Renal pelvis (tissue), 4 donors: ENCODE data around the gene CLN6. TPM values are rescaled to one million over a fixed set of nuclear protein-coding genes. Genes with fewer than 3 reads are reported as not detected.
"Not testable (repeated sequence)": the region's sequence is repeated elsewhere in the genome, so short reads cannot be mapped to it uniquely, and the experiment has no call there.

Source experiments
- DNase-seq: peaks from one replicate; pipeline ENCODE4 v3.0.0-alpha.2; 2013
- polyA plus RNA-seq, 3 donors: library from polyadenylated mRNA; unstranded; fragments of 120-200 nt; gene quantifications; one replicate each; pipeline ENCODE4 v1.2.1, GENCODE V29; 2013; ENCODE audit not compliant: insufficient read length in 3 of 3

Gene CLN6
- polyA plus RNA-seq, 3 donors: 38.9 to 51.6 (median 43.2) TPM

DNA sequence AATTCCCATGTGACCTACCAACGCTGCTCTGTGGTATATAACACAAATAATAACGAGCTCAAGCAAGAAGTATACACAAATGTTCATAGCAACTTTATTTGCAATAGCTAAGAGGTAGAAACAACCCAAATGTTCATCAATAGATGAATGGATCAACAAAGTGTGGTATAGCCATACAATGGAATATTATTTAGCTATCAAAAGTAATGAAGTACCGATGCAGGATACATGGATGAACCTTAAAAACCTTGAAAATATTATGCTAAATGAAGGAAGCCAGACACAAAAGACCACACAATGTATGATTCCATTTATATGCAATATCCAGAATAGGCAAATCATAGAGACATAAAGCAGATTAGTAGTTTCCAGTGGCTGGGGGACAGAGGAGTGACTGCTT, 32.5 kb upstream of the CLN6 start:
- DNase-seq: no peak

DNA sequence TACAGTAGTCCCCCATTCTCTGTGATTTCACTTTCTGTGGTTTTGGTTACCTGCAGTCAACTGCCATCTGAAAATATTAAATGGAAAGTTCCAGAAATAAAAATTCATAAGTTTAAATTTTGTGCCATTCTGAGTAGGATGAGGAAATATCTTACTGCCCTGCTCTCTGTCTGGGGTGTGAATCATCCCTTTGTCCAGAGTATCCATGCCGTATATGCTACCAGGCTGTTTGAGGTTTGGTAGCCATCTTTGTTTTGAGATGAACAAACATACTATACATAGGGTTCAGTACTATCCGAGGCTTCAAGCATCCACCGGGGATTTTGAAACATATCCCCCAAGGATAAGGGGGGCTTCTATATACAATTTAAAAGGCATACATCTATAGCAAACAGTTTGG, 31.7 kb upstream of the CLN6 start:
- DNase-seq: no peak

DNA sequence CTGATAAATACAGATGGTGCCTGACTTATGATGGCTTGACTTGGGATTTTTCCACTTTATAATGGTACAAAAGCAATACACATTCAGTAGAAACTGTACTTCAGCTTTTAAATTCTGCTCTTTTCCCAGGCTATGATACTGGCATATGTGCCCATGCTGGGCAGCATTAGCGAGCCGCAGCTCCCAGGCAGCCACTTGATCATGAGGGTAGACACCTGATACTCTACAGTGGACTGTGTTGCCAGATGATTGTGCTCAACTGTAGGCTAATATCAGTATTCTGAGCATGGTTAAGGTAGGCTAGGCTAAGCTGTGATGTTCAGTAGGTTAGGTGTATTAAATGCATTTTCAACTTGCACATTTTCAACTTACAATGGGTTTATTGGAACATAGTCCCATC, 30.4 kb upstream of the CLN6 start:
- DNase-seq: no peak

DNA sequence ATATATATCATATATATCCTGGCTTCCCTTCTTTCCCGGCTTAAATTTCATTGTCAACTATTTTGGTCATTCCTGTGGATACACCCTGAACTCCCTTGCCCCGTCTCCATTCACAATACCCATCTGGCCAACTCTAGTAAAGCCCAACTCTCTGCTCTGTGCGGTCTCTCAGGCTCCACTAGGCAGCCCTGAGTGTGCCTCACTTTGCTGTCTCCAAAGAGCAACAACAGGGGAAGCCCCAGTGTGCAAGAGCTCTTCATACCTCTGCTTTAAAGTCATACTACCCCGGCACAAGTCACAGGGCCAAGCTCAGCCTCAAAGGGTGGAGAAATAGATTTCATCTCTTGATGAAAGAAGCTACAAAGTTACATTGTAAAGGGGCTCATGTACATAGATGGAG, 29.2 kb upstream of the CLN6 start:
- no peak for DNase-seq

DNA sequence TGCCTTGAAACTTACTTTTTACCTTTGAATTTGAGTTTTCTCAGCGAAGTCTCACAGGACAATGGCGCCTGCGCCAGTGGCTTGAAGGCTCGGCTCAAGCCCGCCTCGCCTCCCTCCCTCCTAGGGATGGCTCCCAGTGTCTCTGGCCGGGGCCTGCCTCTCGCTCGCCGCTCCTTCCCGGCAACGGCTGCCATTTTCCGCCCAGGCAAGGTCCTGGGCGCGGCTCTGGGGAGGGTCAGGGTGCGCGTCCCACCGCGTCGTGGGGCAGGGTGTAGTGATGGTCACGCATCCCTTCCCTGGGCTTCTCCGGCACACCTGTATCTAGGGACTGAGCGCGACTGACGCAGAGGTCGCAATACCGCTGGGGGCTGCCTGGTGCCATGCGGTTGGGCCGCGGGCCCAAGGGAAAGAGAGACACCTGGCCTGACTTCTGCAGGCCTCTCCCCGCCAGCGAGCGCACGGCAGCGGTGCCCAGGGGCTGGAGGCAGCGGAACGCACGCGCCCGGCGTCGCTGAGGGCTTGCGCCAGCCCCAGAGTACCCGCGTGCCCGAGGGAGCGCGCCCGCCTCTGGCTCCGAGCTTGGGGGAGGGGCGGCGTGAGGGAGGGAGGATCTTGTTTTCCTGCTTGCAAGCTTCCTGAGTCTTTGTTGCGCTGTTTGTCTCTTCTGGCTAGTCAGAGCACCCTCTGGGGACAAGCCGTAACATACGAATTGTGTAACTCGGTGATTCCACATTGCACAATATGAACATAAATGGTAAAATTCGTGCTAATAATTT, 27.3 kb upstream of the CLN6 start:
- DNase-seq: peak; percentile 89

DNA sequence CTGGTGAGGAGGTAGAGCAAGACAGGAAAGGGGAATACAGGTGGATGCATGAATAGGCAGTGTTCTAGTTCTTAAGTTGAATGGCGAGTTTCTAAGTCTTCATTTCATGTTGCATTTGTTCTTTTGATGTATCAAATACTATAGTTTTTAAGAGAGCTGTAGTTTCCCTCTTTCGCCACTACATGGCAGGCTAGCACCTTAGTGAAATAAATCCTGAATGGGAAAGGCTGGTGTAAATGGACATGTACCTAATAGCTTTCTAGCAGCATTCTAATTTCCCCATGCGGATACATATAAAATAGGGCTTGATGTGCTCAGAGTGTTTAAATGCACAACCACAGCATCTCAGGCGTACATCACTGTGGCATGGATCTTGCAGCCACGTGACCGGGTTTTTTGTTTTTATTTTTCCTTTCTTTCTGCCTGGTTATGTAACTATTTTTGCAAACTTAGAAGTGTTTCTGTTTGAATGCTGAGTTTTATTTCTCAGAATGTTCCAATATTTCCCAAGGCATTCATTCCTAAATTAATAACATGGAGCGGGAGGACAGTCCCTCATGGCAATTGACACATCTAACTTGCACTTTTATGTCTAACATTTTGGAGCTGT, 23.5 kb upstream of the CLN6 start:
- peak; percentile 76 for DNase-seq

DNA sequence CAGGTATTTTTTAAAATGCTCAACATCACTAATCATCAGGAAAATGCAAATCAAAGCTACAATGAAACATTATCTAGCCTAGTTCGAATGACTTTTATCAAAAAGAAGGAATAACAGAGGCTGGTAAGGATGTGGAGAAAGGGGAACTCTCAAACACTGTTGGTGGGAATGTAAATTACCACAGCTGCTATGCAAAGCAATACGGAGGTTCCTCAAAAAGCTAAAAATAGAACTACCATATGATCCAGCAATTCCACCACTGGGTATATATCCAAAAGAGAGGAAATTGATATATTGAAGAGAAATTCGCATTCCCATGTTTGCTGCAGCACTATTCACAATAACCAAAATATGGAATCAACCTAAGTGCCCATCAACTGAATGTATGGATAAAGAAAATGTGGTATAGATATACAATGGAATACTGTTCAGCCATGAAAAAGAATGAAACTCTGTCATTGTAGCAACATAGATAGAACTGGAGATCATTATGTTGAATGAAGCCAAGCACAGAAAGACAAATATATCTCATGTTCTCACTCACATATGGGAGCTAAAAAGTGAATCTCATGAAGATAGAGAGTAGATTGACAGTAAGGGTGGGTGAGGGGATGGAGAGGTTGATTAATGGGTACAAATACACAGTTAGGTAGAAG, 19.7 kb upstream of the CLN6 start:
- DNase-seq: no peak

DNA sequence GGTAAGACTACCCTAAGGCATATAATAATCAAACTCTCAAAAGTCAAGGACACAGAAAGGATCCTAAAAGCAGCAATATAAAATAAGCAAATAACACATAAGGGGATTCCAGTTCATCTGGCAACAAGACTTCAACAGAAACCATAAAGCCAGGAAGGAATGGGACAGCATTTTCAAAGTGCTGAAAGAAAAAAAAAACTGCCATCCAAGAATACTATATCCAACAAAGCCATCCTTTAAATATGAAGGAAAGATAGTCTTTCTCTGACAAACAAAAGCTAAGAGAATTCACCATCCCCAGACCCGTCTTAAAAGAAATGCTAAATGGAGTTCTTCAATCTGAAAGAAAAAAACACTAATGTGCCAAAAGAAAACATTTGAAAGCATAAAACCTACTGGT, 14.7 kb upstream of the CLN6 start:
- no peak for DNase-seq

DNA sequence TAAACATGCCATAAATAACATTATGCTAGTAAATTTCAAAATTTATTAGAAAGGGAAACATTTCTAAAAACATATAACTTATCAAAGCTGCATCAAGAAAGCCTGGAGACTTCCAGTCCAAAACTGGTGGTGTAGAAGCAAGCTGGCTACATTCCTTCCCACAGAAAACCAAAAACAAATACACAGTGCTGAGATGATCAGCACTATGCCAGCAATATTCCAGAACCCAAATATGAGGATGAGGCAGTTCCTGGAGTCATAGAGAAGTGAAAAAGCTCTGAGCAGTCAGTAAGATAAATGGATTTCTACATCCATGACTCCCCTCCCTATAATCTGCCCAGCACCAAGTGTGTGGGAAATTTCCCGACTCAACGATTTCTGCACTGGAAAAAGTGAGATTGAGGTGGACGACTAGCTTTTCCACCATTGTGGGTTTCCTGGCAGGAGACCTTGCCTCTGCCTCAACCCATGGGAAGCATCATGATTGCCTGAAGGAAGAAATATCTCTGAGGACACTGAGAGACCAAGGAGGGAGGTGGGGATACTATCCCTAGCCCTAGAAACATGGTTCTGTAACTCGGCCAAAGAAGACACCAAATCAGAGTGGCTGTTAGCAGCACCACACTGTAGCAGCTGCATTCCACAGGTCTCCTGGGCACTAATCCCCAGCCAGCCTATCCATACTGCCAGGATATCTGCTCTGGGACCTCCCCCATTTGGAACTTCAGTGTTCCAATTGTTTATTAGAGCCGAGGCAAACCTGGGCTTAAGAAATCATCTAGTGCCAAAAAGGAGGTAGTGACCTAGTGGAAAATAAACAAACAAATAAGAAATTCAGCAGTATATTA, 11.8 kb upstream of the CLN6 start:
- no peak for DNase-seq

DNA sequence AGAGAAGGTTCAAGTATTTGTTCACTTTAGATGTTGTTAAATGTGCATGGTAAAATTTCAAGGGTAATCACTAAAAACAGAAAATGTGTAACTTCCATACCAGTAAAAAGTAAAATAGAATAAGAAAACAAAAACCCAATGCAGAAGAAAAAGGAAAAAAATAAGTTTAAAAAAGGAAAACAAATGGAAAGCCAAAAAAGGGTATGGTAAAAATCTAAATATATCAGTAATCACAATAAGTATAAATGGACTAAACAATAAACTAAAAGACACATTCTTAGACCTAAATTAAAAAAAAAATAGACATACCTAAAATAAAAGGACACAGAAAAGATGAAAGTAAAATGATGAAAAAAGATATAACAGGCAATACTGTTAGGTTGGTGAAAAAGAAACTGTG, 9.5 kb upstream of the CLN6 start:
- no peak for DNase-seq

DNA sequence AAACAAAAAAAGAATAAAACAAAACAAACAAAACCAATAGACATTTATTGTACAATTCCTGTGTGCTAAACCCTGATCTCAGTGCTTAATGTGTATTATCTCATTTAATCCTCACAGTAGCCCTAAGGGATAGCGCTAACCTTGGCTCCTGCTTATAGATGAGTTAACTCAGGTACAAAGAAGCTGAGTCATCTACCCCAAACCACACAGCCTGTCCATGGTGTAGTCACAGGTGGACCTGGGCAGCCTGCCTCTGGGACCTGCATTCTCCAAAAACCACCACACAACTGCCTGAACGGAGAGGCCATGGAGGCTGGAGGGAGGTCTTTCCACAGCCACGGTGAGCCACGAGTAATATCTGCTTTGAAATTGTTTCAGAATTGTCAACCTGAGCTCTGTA, 5.5 kb upstream of the CLN6 start:
- no peak for DNase-seq

DNA sequence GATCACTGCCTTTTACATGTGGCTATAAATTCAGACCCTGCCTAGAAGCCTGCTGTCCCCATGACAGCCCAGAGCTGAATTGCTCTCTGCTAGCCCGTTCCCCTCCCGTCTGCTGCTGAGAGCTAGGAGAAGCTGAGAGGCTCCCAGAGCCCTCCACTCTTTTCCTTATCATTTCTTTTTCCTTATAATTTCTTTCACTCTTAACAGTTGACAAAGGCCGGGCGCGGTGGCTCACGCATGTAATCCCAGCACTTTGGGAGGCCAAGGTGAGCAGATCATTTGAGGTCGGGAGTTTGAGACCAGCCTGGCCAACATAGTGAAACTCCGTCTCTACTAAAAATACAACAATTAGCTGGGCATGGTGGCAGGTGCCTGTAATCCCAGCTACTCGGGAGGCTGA, 5.0 kb upstream of the CLN6 start:
- not testable (repeated sequence) for DNase-seq

DNA sequence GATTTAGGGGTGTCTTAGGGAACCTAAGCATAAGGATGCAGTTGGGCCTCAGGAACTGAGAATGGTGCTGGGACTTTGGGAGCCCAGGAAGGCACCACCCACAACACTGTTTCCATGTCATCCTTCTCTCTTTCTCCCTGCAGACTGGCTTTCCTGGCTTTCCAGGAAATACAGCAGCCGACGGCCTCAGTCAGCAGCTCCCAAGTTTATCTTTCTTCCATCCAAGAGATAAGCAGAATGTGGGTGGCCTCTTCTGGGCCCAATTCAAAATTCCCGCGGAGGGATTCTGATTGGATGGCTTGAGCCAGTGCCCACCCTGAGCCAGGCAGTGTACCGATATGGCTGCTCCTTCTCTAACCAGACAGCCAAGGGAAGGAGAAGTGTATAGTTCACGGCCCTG, 4.5 kb upstream of the CLN6 start:
- DNase-seq: no peak

DNA sequence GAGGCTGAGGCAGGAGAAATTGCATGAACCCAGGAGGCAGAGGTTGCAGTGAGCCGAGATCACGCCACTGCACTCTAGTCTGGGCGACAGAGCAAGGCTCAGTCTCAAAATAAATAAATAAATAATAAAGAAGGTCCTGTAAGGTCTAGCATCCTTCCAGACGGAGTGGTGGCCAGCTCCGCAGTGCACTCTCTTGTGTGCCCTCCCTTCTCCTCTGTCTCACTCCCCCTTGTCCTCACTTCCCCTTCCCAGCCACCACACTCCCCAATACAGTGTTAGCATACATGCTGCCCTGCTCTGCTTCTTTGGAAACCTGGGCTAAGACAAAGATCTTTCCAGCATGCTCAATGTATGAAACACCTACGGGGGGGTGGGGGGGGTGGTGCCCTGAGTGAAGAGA, 3.4 kb upstream of the CLN6 start:
- no peak for DNase-seq

DNA sequence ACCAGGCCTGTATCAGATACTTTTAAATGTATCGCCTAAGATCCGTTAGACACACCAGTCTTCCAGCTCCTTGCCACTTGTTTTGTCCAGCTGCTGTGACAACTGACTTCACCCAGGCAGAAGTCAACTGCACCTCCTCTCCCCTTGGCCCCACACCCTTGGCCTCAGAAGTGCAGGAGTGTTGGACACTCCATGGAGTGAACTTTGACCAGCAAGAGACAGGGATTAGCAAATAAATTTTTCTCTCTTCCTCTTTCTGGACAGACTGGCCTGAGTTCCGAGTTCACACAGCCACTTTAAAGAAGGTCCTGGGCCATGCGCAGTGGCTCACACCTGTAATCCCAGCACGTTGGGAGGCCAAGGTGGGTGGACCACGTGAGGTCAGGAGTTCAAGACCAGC, 2.9 kb upstream of the CLN6 start:
- DNase-seq: no peak

DNA sequence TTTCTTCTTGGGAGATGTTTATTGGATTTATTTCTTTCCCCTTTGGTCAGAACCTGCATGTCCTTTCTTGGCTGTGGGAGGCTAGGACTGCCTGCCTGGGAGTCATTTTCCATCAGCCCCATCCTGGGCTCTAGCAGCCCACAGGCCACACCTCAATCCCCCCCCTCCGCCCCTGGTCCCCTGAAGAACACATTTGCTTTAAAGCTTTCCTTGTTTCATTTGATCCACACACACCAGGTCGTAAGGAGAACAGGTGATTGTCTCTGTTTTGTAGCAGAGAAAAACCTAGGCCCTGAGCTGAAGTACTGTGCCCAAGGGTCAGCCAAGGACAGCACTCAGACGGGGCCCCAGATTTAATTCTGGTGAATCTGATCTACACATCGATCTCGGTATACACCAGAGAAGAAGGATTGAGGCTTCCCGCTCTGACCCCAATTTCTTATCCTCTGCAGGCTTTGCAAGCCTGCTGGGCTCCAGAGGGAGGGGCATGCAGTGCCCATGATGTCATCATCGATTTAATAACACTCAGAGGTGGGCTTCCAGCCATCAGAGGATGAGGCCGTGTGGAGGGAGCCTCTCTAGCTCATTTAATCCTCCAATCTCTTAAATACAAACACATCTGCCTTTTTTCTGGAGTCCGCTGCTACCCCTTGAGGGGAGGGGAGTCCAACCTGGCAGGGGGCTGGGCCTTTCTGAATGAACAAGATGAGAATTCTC, 1.7 kb upstream of the CLN6 start:
- DNase-seq: no peak

DNA sequence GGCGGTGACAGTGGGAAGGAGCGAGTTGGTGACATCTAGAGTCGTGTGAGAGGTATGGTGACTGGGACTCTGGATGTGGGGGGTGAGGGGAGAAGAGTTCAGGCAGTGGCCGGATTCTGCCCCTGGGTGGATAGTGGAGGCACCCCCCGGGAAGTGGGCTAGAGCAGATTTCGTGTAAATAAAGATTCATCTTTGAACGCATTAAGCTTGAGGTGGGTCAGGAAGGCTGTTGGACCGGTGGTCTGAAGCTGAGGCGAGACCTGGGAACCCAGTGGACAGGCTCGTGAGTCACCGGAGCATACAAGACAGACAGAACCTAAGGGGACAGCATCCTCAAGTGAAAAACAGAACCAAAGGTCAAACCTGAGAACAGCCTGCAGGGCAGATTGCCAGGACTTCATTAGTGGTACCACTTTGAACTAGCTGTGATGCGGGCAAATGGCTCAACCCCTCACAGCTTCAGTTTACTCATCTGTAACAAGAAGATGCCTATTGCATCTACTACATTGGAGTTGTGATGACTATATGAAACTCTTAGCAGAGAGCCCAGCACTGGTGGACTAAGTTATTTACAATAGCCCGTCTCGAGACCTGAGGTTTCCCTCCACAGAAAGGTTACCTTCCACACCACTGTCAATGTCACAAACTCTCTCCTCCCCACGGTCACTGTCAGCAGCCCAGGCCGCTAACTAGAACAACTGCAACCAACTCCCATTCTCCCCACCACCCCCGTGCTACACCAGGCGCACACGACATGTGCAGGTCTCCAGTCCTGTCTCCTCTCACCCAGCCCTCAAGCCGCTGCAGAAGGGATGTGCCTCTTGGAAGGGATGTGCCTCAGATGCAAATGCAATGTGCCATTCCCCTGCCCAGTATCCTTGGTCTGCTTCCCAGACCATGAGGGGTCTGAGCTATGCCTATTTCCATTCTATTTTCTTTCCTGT, 901 bp upstream of the CLN6 start:
- DNase-seq: no peak

DNA sequence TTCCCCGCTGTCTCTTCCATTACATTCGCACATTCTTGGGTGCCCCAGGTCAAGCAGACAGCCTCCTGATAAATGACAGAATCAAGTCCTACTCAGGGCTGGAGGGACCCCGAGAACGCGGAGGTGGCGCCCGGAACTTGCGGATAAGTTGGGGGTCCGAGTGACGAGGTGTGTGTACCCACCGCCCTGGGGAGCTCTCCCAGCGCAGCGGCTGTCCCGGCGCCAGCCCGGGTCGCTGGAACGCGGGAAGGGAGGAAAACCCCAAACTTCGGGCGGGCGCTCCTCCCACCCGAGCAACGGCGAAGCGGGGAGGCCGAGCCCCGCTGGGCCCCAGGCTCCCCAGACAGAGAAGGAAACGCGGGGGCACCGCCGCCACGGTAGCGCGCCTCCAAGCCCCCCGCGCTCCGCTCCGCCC, 550 bp downstream of the CLN6 start:
- no peak for DNase-seq

DNA sequence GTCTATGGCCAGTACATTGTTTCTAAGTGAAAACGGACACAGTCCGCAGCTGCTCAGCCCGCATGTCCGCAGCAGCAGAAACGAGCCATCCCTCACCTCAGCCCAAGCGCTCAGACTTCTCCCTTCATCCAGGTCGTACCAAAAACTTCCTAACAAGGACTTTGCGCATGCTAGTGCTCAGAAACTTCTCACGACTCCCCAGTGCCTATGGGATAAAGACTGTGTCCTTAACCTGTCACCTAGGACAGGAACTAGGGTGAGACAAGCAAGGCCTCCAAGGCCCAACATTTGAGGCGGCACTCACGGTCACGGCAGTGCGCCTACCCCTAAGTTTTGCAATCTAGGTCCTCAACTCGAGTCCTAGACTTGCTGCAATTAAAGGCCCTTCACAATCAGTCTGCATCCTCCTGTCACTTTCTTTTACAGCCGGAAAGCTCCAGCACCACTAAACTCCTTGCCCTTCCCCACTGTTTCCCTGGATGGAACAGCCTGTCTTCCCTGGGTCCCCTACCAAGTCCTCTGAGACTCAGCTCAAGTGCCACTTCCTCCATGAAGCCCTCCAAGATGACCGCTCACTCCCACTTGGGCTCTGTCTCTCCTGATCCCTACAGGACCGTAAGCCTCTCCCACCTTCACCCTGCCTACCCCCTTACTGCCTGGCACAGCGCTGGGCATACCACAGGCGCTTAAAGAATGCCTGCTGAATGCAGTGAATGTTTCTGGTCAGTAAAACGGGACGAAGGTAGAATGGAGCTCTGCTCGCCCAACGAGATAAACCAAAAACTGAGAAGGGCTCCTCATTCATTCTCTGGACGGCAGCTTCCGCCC, 1.2 kb downstream of the CLN6 start:
- DNase-seq: no peak
